Right ventricle myocardium superior (tissue), 1 donor: ENCODE data around the gene VAMP3. TPM values are rescaled to one million over a fixed set of nuclear protein-coding genes. Genes with fewer than 3 reads are reported as not detected.

ENCODE experiments used
- ATAC-seq: fragments of 200-7000 bp; cut with Tn5 transposase; one replicate; pipeline ENCODE4 v1.9.1; 2020; ENCODE audit warnings: mild to moderate bottlenecking; ENCODE audit not compliant: poor library complexity
- DNase-seq: peaks from one replicate; pipeline ENCODE4 v3.0.0-alpha.2; 2020
- intact Hi-C: fragments of 100-400 bp; cut with DNase I; formaldehyde crosslinking; loops from one replicate; pipeline ENCODE4 v1.11.2; 2022
- long read RNA-seq: library from polyadenylated mRNA; unstranded; transcript quantifications from one replicate; pipeline ENCODE4 v2.0.0, GENCODE V29; 2021
- total RNA-seq: library from RNA; stranded (reverse); fragmentation: NEBNext Ultra II Directional; extraction: Animal tissue kit (Norgen Biotek cat#: 25700); gene quantifications from one replicate; pipeline ENCODE4 v1.2.1, GENCODE V29; 2021
- donor health status: DM: no; HTN: yes; CAD: no; lungs with severe emphysema.

The VAMP3 gene, protein sequence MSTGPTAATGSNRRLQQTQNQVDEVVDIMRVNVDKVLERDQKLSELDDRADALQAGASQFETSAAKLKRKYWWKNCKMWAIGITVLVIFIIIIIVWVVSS
- 60.3 TPM for total RNA-seq
- long read RNA-seq, transcript VAMP3-202 (5 exons, 954 nt), result minor isoform, 20 of 188 reads
- long read RNA-seq, transcript VAMP3-201 (5 exons, 2,205 nt), result major isoform, 154 of 188 reads
- long read RNA-seq, partial matches to known transcripts, result 4 of 188 reads
- long read RNA-seq, other reads (novel, unspliced or antisense), result 10 of 188 reads

GRCh38 chr1:7770997-7771822 lies at the start of gene VAMP3:
VAMP3 (plus strand) TSS chr1:7771296; CDS start chr1:7771384, 88 bp downstream.
- ATAC-seq (peak; percentile 99), DNase-seq (peak; percentile 93)
- intact Hi-C loops, result no loop called here

GRCh38 chr1:7721940-7722669 lies 49.0 kb upstream of the VAMP3 start:
- peak; percentile 21 for ATAC-seq
- intact Hi-C loops, result no loop called here

DNA sequence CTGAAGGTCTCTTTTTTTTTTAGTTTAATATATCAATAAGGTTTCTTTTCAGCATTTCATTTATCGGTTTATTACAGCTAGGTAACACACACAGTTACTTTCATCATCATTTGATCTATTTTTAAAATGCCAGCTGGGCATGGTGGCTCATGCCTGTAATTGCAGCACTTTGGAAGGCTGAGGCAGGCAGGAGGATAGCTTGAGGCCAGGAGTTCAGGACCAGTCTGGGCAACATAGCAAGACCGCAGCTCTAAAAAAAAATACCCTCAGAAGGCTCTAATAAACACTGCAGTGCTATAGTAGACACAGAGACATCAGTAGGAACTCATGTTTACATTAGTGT lies 48.5 kb upstream of the VAMP3 start:
- intact Hi-C loops, result no loop called here
- no peak for DNase-seq
- peak; percentile 30 for ATAC-seq

More at GRCh38 chr1:7721940-7722669, 49.0 kb upstream of the VAMP3 start:
- DNase-seq, result no peak

GRCh38 chr1:7726623-7727022 lies 44.5 kb upstream of the VAMP3 start:
- ATAC-seq, result peak; percentile 32
- intact Hi-C loops, result no loop called here
- DNase-seq, result no peak

- intact Hi-C loops, result no loop called here
- no peak for DNase-seq
- no peak for ATAC-seq
Observed at GRCh38 chr1:7727809-7728471, 43.2 kb upstream of the VAMP3 start.

- intact Hi-C loops, result no loop called here
- ATAC-seq, result no peak
- DNase-seq, result no peak
Observed at GRCh38 chr1:7729761-7730160, 41.3 kb upstream of the VAMP3 start.

GRCh38 chr1:7732331-7732730 lies 38.8 kb upstream of the VAMP3 start:
- ATAC-seq (no peak), DNase-seq (no peak)
- intact Hi-C loops, result no loop called here

GRCh38 chr1:7733276-7733675 lies 37.8 kb upstream of the VAMP3 start:
- intact Hi-C loops, result no loop called here
- ATAC-seq (no peak), DNase-seq (no peak)

- ATAC-seq, result no peak
- intact Hi-C loops, result no loop called here
Observed at GRCh38 chr1:7738044-7738443, 33.1 kb upstream of the VAMP3 start.

DNA sequence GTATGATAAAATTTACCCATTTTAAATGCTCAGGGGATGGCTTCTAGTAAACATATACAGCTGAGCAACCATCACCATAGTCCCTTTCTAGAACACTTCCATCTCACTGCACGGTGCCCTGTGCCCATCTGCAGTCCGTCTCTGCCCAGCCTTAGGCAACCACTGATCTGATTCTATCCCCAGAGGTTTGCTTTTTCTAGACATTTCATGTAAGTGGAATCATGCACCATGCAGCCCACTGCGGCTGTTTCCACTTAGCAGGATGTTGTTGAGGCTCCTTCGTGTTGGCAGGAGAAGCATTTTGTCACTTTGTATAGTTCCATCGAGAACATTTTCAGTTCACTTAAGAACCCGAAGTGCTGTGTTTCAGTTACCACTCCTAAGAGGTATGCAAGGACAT lies 27.8 kb upstream of the VAMP3 start:
- ATAC-seq (no peak), DNase-seq (no peak)
- intact Hi-C loops, result no loop called here

More at GRCh38 chr1:7738044-7738443, 33.1 kb upstream of the VAMP3 start:
- DNase-seq, result no peak

GRCh38 chr1:7744882-7745281 lies 26.2 kb upstream of the VAMP3 start:
- ATAC-seq (no peak), DNase-seq (no peak)
- intact Hi-C loops, result no loop called here

GRCh38 chr1:7745783-7746182 lies 25.3 kb upstream of the VAMP3 start:
- intact Hi-C loops, result no loop called here
- ATAC-seq (no peak), DNase-seq (no peak)

GRCh38 chr1:7747605-7748004 lies 23.5 kb upstream of the VAMP3 start:
- DNase-seq (no peak), ATAC-seq (no peak)
- intact Hi-C loops, result no loop called here

DNA sequence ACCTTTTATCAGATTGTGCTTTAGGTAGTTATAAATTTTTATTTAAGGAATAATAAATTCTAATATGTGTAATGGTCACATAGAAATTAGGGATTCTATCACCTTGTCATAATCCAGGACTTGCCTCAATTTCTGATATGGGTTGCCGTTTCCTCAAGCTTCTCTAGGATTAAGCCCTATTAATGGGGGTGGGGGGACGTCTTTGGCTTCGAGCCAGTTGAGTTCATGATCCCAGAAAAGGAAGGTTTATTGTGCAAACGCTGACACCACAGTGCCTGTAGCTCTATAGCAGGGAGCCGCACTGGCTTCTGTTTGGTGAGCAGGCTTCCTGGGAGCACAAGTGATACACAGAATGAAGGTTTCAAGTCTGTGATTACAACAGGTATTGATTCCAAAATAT lies 22.0 kb upstream of the VAMP3 start:
- DNase-seq (no peak), ATAC-seq (no peak)
- intact Hi-C loops, result no loop called here

- intact Hi-C loops, result loop anchor here (5.0 kb wide), 1 partner anchor 34 kb away; no protein-coding TSS in a partner anchor
- ATAC-seq (no peak), DNase-seq (no peak)
Observed at GRCh38 chr1:7751174-7751573, 19.9 kb upstream of the VAMP3 start.

DNA sequence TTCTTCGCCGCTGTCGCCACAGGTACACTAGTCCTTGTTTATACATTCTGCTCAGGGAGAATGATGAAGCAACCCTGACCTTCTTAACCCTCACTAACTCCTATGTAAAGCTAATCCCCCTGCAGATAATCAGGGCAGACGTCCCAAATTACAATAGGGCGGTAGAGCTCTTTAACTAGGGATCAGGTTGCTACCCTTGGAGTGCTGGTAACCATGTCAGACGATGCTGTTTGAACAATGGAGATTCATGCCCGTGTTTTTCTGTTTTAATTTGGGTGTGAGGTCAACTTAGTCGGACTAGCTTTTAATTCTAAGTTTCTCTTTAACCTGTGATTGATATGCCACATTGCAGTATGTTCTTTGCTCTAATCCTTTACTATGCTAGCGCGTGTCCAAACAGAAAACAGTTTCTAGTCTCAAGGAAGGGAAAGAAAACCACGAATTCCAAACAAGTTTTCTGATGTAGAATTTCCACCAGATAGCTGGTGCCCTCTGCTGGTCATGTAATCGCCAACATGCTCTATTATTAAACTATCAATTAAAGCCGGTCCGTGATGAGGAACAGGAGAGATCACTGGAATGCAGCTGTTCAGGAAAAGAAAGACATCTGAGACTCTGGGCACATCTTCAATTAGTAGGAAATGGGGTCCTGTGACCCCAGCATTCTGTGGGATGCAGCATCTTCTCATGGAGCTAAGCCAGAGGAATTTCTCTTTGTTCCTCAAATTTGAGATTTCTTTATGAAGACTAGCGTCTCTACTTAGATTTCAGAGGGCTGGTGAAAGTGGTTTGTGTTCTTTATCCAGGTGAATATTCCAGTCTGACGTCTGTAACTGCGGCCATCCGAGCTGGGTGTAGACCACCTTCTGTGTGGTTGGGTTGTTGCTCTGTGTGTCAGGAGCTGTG lies 18.3 kb upstream of the VAMP3 start:
- peak; percentile 56 for DNase-seq
- ATAC-seq, result peak; percentile 79
- intact Hi-C loops, result loop anchor here (1.0 to 5.0 kb wide), 2 partner anchors 35 to 85 kb away; no protein-coding TSS in a partner anchor

- DNase-seq (no peak), ATAC-seq (no peak)
- intact Hi-C loops, result loop anchor here (5.0 kb wide), 1 partner anchor 36 kb away; no protein-coding TSS in a partner anchor
Observed at GRCh38 chr1:7753641-7754040, 17.5 kb upstream of the VAMP3 start.

DNA sequence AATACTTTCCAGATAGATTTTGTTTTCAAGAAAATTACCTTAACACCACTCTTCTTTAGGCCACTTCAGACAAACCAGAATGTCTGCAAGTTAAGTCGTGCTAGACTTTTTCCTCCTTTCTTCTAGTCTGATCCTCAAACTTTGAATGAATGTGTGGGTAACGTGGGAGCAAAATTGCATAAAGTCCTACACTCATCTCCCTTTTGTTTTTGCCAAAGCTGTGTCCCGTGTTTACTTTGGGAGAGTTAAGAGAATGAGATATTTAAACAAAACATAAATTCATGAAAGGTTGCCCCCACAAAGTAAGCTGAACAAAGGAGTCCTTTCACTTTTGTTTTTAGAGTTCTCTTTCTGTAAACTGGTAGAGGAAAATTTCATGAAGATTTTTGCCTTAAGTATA lies 16.9 kb upstream of the VAMP3 start:
- no peak for DNase-seq
- intact Hi-C loops, result loop anchor here (5.0 kb wide), 1 partner anchor 37 kb away; no protein-coding TSS in a partner anchor
- no peak for ATAC-seq
